Caco-2 (cell line): ENCODE data around the gene DIP2B. TPM values are rescaled to one million over a fixed set of nuclear protein-coding genes. Genes with fewer than 3 reads are reported as not detected.

ENCODE experiments used
- BruUV-seq: library from RNA; stranded (reverse); fragments of 400-500 nt; replicated peaks from 2 replicates; lab custom pipeline; 2021; lab: Mats Ljungman, UMichigan
- CTCF ChIA-PET: fragments of 300-600 bp; sonication (Branson Sonifier 250); formaldehyde crosslinking; loops from one replicate; lab custom pipeline; 2022; ENCODE audit warnings: antibody characterized with exemption; lab: Charles Lee
- POLR2A ChIA-PET: fragments of 300-600 bp; sonication (Branson Sonifier 250); formaldehyde crosslinking; loops from one replicate; lab custom pipeline; 2022; ENCODE audit warnings: antibody characterized with exemption; lab: Charles Lee
- DNase-seq, 2 experiments: peaks; one replicate each; pipeline versions ENCODE4 v3.0.0 to v3.0.0-alpha.2; 2020 to 2022
- H3K27me3 ChIP-seq: replicated peaks from 2 replicates; pipeline ENCODE4 v1.6.0; 2011; ENCODE audit warnings: low read length; ENCODE audit not compliant: control insufficient read depth, insufficient read depth
- H3K36me3 ChIP-seq: 2 replicates; pipeline ENCODE4 v1.5.1; 2011; ENCODE audit warnings: low read length; ENCODE audit not compliant: control insufficient read depth, insufficient read depth
- H3K4me1 ChIP-seq: fragments of 250-450 bp; sonication (Bioruptor Pico); 2 replicates; pipeline ENCODE4 v1.5.1; 2020; ENCODE audit warnings: mild to moderate bottlenecking
- H3K4me3 ChIP-seq: 2 replicates; pipeline ENCODE4 v1.5.1; 2011; ENCODE audit warnings: low read depth, mild to moderate bottlenecking, control low read depth, low read length
- H3K9me3 ChIP-seq: fragments of 250-450 bp; sonication (Bioruptor Pico); 2 replicates; pipeline ENCODE4 v1.5.1; 2020; ENCODE audit warnings: mild to moderate bottlenecking, moderate library complexity
- H3K27ac Mint-ChIP-seq: one replicate; pipeline ENCODE4 v1.8.0; 2022; ENCODE audit warnings: mixed read lengths; ENCODE audit not compliant: unreplicated experiment
- H3K27me3 Mint-ChIP-seq: one replicate; pipeline ENCODE4 v1.8.0; 2022; ENCODE audit warnings: mixed read lengths; ENCODE audit not compliant: insufficient read depth, unreplicated experiment
- H3K36me3 Mint-ChIP-seq: one replicate; pipeline ENCODE4 v1.8.0; 2022; ENCODE audit warnings: mild to moderate bottlenecking, mixed read lengths; ENCODE audit not compliant: insufficient read depth, unreplicated experiment
- H3K4me1 Mint-ChIP-seq: one replicate; pipeline ENCODE4 v1.8.0; 2022; ENCODE audit warnings: low read depth, mixed read lengths; ENCODE audit not compliant: unreplicated experiment
- H3K4me3 Mint-ChIP-seq: one replicate; pipeline ENCODE4 v1.8.0; 2022; ENCODE audit warnings: mild to moderate bottlenecking, moderate library complexity, mixed read lengths; ENCODE audit not compliant: unreplicated experiment
- H3K9me3 Mint-ChIP-seq: one replicate; pipeline ENCODE4 v1.8.0; 2022; ENCODE audit warnings: mixed read lengths; ENCODE audit not compliant: unreplicated experiment
- CTCF ChIP-seq, 2 experiments: fragments of 200-600 bp in 1 of 2; IDR thresholded peaks; 1 replicate in 1 of 2; 2 replicates in 1 of 2; pipeline versions ENCODE4 v1.5.1 to v1.8.0; 2011 to 2022; ENCODE audit warnings: antibody characterized with exemption in 1 of 2, control low read depth in 1 of 2, inconsistent platforms in 1 of 2, low read depth in 1 of 2, low read length in 1 of 2, mild to moderate bottlenecking in 1 of 2, moderate library complexity in 1 of 2; ENCODE audit not compliant: insufficient read depth in 1 of 2, severe bottlenecking in 1 of 2, unreplicated experiment in 1 of 2
- intact Hi-C: fragments of 100-400 bp; cut with micrococcal nuclease; formaldehyde crosslinking; loops from one replicate; pipeline ENCODE4 v1.10.0; 2022; ENCODE audit not compliant: unreplicated experiment
- total RNA-seq: library from RNA; stranded (reverse); gene quantifications from 2 replicates; pipeline ENCODE4 v1.2.3, GENCODE V29; 2022

The DIP2B gene
- total RNA-seq, 1 experiment from 2014 or later = 32.7 TPM

GRCh38 chr12:50599366-50600095 lies 94.7 kb downstream of the DIP2B start:
- DNase-seq = no peak
- Mint-ChIP-seq H3K4me3 (no peak overlapping the region), H3K9me3 (no peaks in the 10 kb centered on the region), H3K27ac (no peak overlapping the region), H3K36me3 (peaks cover 15% of the 10 kb centered on the region), H3K4me1 (no peaks in the 10 kb centered on the region), H3K27me3 (no peaks in the 10 kb centered on the region)
- Histone ChIP-seq H3K9me3 (no peaks in the 10 kb centered on the region), H3K27me3 (no peaks in the 10 kb centered on the region), H3K36me3 (no peaks in the 10 kb centered on the region), H3K4me1 (peaks cover 3% of the 10 kb centered on the region; the same call in 1 of the 2 replicates), H3K4me3 (no peak overlapping the region)
- intact Hi-C loops = no loop called here
- CTCF ChIA-PET = interaction anchor here (0.8 to 1.2 kb wide), 2 partner anchors 38 to 95 kb away, joined by 4 to 5 read pairs; partner anchors contain the start of gene DIP2B
- POLR2A ChIA-PET = no interaction called here
- TF ChIP-seq CTCF (IDR thresholded peaks at IDR 0.05; ENCODE audit: insufficient read depth in 1 of 2, low read depth in 1 of 2, low read length in 1 of 2, severe bottlenecking in 1 of 2, unreplicated experiment in 1 of 2) = no peak
- BruUV-seq = no TSS peak

- CTCF ChIA-PET = interaction anchor here (0.8 to 1.2 kb wide), 2 partner anchors 38 to 96 kb away, joined by 4 to 5 read pairs; partner anchors contain the start of gene DIP2B
- no peak overlapping the region for H3K27ac Mint-ChIP-seq
- no TSS peak for BruUV-seq
These were observed 95.6 kb downstream of the DIP2B start for GRCh38 chr12:50600364-50600763.

More at GRCh38 chr12:50600364-50600763, 95.6 kb downstream of the DIP2B start:
- no peak for DNase-seq
- Histone ChIP-seq H3K36me3 (no peaks in the 10 kb centered on the region), H3K27me3 (no peaks in the 10 kb centered on the region), H3K9me3 (no peaks in the 10 kb centered on the region), H3K4me1 (peaks cover 3% of the 10 kb centered on the region; the same call in 1 of the 2 replicates), H3K4me3 (no peak overlapping the region)
- no peaks in the 10 kb centered on the region for H3K4me1 Mint-ChIP-seq
- no peaks in the 10 kb centered on the region for H3K9me3 Mint-ChIP-seq
- H3K27me3 Mint-ChIP-seq = no peaks in the 10 kb centered on the region
- intact Hi-C loops = no loop called here
- POLR2A ChIA-PET = no interaction called here
- TF ChIP-seq CTCF (IDR thresholded peaks at IDR 0.05; ENCODE audit: insufficient read depth in 1 of 2, low read depth in 1 of 2, low read length in 1 of 2, severe bottlenecking in 1 of 2, unreplicated experiment in 1 of 2) = no peak
- H3K36me3 Mint-ChIP-seq = peaks cover 15% of the 10 kb centered on the region
- H3K4me3 Mint-ChIP-seq = no peak overlapping the region
